ENCODE results near the gene B3GNT5.
A peak's percentile ranks its signal among the peaks of the same experiment; 100 is the strongest.

B3GNT5 gene

DNA sequence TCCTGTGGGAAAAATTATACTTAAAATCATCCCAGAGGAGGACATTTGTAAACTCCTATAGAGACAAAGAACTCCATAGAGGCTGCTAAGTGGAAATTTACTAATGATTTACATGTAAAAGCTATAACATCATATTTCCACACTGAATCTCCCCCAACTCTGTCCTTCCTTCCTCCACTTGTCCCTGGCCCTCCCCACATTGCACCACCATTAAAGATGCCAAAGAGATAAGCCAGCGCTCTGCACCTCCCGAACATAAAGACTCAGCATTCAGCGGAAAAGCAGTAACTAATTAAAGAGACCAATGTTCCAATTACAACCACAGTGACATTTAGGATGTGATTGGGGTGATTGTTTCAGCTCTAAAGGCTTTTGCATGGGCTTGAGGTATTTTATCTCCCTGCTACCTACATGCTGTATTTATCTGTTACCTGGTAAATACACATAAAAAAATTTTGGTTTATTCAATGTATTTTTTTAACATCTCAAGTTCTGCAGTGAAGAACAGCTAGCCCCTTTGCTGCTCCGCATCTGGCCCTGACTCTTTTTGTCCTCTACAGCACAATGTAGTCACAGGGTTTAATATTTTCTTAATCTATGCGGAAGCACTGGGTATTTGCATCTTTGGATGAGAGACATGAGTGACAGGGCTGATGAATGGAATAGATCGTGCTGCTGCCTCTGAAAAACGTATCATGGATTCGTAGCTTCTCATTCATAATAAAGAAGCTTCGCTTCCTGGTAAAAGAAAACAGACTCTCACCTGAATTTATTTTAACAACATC is 35.3 kb upstream of the B3GNT5 start:
- H3K4me2 ChIP-seq (ENCODE audit: low read length), result no peak overlapping the region
- H4K20me1 ChIP-seq (ENCODE audit: insufficient read depth, low read length), result no peaks in the 10 kb centered on the region
- peaks cover 6% of the 10 kb centered on the region for H3K4me1 ChIP-seq (ENCODE audit: low read length)
- H3K4me3 ChIP-seq (ENCODE audit: low read length), result no peak overlapping the region
- peaks cover 12% of the 10 kb centered on the region for H3K27me3 ChIP-seq (ENCODE audit: low read depth, low read length)
- no peak overlapping the region for H3K9ac ChIP-seq (ENCODE audit: low read length)
- no peak overlapping the region for H3K27ac ChIP-seq (ENCODE audit: low read length)
- H3K9me3 ChIP-seq (ENCODE audit: insufficient read depth, low read length), result no peaks in the 10 kb centered on the region
- H3K36me3 ChIP-seq (replicated peaks; ENCODE audit: low read depth, low read length), result no peaks in the 10 kb centered on the region
- no peak overlapping the region for H2AFZ ChIP-seq (ENCODE audit: low read depth, low read length)
- no peaks in the 10 kb centered on the region for H3K79me2 ChIP-seq (ENCODE audit: low read length)
- TF ChIP-seq EZH2phosphoT487 (IDR thresholded peaks at IDR 0.05; ENCODE audit: low read depth) (no peak), CTCF (IDR thresholded peaks at IDR 0.05; ENCODE audit: low read depth, low read length) (no peak)

GRCh38 chr3:183218826-183219225 is 34.2 kb upstream of the B3GNT5 start:
- Histone ChIP-seq H3K27me3 (ENCODE audit: low read depth, low read length) (peaks cover 10% of the 10 kb centered on the region), H3K9ac (ENCODE audit: low read length) (no peak overlapping the region), H3K36me3 (replicated peaks; ENCODE audit: low read depth, low read length) (no peaks in the 10 kb centered on the region), H3K4me3 (ENCODE audit: low read length) (no peak overlapping the region), H3K27ac (ENCODE audit: low read length) (no peak overlapping the region), H3K9me3 (ENCODE audit: insufficient read depth, low read length) (no peaks in the 10 kb centered on the region), H3K4me1 (ENCODE audit: low read length) (peaks cover 6% of the 10 kb centered on the region), H2AFZ (ENCODE audit: low read depth, low read length) (no peak overlapping the region), H3K79me2 (ENCODE audit: low read length) (no peaks in the 10 kb centered on the region), H4K20me1 (ENCODE audit: insufficient read depth, low read length) (no peaks in the 10 kb centered on the region), H3K4me2 (ENCODE audit: low read length) (0 out of 2 replicates have a peak overlapping the region, but pooled peaks have one; percentile 4)
- TF ChIP-seq EZH2phosphoT487 (IDR thresholded peaks at IDR 0.05; ENCODE audit: low read depth) (no peak), CTCF (IDR thresholded peaks at IDR 0.05; ENCODE audit: low read depth, low read length) (no peak)

GRCh38 chr3:183220828-183221227 is 32.2 kb upstream of the B3GNT5 start:
- Histone ChIP-seq H3K9ac (ENCODE audit: low read length) (no peak overlapping the region), H3K9me3 (ENCODE audit: insufficient read depth, low read length) (no peaks in the 10 kb centered on the region), H3K4me3 (ENCODE audit: low read length) (no peak overlapping the region), H3K36me3 (replicated peaks; ENCODE audit: low read depth, low read length) (no peaks in the 10 kb centered on the region), H4K20me1 (ENCODE audit: insufficient read depth, low read length) (no peaks in the 10 kb centered on the region), H3K27me3 (ENCODE audit: low read depth, low read length) (0 out of 2 replicates have a peak, but pooled peaks cover 5% of the 10 kb centered on the region), H3K27ac (ENCODE audit: low read length) (no peak overlapping the region), H2AFZ (ENCODE audit: low read depth, low read length) (no peak overlapping the region), H3K4me1 (ENCODE audit: low read length) (peaks cover 6% of the 10 kb centered on the region), H3K79me2 (ENCODE audit: low read length) (no peaks in the 10 kb centered on the region), H3K4me2 (ENCODE audit: low read length) (no peak overlapping the region)
- no peak for TF ChIP-seq EZH2phosphoT487 (IDR thresholded peaks at IDR 0.05; ENCODE audit: low read depth)
- TF ChIP-seq CTCF (IDR thresholded peaks at IDR 0.05; ENCODE audit: low read depth, low read length), result no peak

DNA sequence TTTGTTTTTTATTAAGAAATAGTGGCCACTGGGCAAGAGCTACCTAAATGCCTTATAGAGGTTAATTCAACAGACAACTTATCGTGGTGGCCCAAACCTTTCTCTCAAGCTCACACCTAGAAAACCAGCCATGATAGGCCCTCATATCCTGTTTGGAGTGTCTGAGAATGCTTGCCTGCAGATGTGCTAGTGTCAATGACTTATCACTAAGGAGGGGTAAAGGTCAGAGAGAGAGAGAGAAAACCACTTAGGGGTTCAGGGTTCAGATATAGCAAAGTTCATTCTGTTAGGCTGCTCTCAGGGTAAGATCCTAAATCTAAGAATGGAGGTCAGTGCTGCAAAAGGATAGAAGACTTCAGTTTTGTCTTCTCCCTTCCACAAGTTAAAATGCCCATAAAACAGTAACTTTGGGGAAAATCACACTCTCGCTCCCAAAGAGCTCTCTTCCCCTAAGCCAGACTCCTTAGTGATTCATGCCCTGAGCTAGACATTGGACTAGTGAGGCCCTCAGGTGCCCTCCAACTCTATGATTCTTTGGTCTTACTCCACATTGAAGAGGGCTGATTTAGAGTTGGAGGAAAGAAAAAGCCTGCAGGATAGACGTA is 30.3 kb upstream of the B3GNT5 start:
- H3K4me2 ChIP-seq (ENCODE audit: low read length), result no peak overlapping the region
- H4K20me1 ChIP-seq (ENCODE audit: insufficient read depth, low read length), result no peaks in the 10 kb centered on the region
- H3K79me2 ChIP-seq (ENCODE audit: low read length), result no peaks in the 10 kb centered on the region
- H3K9me3 ChIP-seq (ENCODE audit: insufficient read depth, low read length), result no peaks in the 10 kb centered on the region
- H3K27me3 ChIP-seq (ENCODE audit: low read depth, low read length), result 0 out of 2 replicates have a peak, but pooled peaks cover 5% of the 10 kb centered on the region
- no peak overlapping the region for H2AFZ ChIP-seq (ENCODE audit: low read depth, low read length)
- H3K36me3 ChIP-seq (replicated peaks; ENCODE audit: low read depth, low read length), result no peaks in the 10 kb centered on the region
- no peak overlapping the region for H3K27ac ChIP-seq (ENCODE audit: low read length)
- TF ChIP-seq CTCF (IDR thresholded peaks at IDR 0.05; ENCODE audit: low read depth, low read length) (no peak), EZH2phosphoT487 (IDR thresholded peaks at IDR 0.05; ENCODE audit: low read depth) (no peak)
- H3K9ac ChIP-seq (ENCODE audit: low read length), result no peak overlapping the region
- peaks cover 6% of the 10 kb centered on the region for H3K4me1 ChIP-seq (ENCODE audit: low read length)
- no peak overlapping the region for H3K4me3 ChIP-seq (ENCODE audit: low read length)

Data from OCI-LY3 (cell line).